HG03097 (cell line): ENCODE results near the gene RAX.

Experiments used
- ATAC-seq: cut with Tn5 transposase; IDR thresholded peaks from one replicate; pipeline ENCODE4 v1.9.1; 2021; ENCODE audit not compliant: unreplicated experiment, low FRiP score

RAX gene

GRCh38 chr18:59249199-59249774 lies 24.0 kb downstream of the RAX start:
- no peak for ATAC-seq

DNA sequence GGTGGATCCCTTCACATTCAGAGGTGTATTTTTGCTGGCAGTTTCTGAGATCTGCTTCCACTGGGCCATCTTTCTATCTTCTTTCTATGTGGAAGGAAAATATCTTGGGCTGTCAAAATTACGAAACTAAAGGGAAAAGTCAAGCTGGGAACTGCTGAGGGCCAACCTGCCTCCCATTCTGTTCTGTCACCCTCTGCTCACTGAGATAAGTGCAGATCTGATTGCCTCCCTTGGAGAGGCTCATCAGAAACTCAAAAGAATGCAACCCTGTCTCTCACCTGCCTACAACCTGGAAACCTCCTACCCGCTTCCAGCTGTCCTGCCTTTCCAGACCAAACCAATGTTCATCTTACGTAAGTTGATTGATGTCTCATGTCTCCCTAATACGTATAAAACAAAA lies 26.5 kb downstream of the RAX start:
- no peak for ATAC-seq

DNA sequence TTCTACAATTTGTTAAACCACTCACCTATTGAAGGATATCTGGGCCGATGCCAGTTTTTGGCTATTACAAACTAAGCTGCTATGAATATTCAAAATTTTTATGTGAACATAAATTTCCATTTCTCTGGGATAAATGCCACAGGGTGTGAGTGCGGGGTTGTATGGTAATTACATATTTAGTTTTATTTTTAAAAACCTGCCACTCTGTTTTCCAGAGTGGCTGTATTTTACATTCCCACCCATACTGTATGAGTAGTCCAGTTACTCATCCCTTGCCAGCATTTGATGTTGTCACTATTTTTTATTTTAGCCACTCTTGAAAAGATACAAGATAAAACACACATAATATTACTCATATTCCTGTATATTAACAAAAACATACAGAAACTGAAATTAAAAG lies 30.3 kb downstream of the RAX start:
- ATAC-seq: no peak

GRCh38 chr18:59239642-59240041 lies 33.6 kb downstream of the RAX start:
- ATAC-seq: no peak

GRCh38 chr18:59238385-59238784 lies 34.9 kb downstream of the RAX start:
- no peak for ATAC-seq

DNA sequence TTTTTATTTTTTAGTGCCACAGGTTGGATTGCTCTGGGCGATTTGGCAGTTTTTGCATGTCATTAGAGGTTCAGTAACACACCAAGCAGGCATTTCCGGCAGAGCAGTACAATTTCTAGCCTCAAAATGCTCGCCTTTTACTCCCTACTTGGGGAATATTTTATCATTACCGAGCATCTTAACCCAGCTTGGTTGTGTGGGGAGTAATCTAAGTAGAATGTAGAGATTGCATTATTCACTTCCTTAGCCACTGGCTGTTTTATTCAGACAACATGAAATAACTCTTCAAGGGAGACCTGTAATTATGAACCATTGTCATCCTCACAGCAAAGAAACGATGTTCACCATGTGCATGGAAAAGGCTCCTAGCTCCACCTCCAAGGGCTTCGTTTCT lies 40.2 kb downstream of the RAX start:
- ATAC-seq: no peak

DNA sequence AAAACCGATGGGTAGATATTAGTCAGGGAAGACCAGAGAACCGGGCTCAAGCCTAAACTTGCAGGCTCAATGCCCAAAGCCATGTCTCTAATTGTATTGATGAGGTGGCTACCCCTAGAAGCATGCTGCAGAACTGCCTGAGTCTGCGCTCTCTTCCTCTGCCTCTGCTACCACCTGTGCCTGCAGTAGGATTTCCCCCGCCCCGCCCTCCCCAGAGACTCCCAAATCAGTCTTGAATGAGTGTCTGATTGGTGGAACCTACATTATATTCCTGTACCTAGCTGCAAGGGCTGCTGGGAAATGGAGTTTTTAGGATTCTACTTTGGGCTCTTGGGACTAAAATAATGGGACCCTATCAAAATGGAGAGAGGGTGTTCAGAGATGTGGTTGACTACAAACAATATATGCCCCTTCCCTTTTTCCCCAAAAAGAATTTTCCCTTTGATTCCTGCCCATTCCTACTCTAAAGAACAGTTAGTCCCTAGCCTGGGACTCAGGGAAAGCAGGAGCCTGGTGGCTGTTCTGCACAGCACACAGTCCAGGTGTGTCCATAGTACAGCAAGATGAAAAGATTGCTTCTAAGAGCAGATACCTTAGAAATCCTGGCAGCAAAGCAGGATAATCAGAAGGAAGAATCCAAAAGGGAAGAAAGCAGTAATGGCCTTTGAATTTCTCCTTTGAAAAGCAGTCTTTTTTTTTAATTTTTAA lies 40.8 kb downstream of the RAX start:
- ATAC-seq: no peak

DNA sequence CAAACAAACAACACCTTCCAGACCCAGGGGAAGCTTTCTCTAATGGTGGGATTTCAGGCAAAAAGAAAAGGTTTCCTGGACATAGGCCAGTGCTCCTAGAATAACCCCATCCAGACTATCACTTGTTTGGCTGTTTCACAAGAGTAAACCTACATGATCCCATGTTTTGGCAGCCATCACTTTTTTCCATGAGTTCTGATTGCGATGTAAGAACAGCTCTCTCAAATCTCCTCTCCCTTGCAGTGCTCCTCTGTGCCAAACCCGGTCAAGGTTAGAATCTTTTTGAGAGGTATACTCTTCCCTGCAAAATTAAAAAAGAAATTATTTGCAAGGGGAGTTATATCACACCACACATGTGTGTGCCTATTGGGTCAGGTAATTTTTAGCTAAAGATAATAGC lies 41.4 kb downstream of the RAX start:
- ATAC-seq: no peak

DNA sequence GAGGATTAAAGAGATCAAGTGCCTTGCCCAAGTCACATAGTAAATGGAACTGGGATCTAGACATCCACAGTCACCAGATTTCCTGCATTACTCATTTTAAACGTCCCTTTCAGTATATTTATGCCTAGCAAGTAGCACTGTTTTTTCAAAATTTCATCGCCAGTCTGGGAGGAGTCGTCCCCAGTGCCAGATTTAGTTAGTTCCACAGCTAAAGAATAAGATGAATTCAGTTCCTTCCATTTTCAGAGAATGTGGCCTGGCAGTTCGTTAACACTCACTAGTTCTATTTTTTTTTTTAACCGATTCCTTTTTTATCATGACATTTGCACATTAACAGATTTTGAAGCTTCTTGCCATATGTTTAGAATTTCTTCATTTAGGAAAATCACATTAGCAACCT lies 42.1 kb downstream of the RAX start:
- ATAC-seq: no peak

- no peak for ATAC-seq
Measured at GRCh38 chr18:59229701-59230443, 43.4 kb downstream of the RAX start.

DNA sequence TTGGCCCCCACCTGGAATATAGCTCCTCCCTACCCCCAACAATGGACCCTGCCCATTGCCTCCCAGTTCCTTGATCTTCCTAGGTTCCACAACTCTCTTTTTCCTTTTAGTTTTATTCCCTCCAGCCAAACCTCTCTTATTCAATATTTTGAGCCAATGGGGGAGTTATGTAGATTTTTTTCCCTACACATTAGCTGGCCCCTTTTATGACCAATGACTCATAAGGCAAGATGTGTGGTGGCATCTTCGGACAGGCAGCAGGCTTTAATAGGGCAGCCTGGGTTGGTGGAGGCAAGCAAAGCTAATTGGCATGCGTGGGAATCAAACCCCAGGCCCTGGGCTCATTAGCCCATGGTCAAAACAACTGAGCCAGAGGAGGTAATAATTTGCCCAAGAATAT lies 44.1 kb downstream of the RAX start:
- ATAC-seq: no peak

- no peak for ATAC-seq
Measured at GRCh38 chr18:59228351-59228750, 44.9 kb downstream of the RAX start.

- no peak for ATAC-seq
Measured at GRCh38 chr18:59222341-59222740, 50.9 kb downstream of the RAX start.

DNA sequence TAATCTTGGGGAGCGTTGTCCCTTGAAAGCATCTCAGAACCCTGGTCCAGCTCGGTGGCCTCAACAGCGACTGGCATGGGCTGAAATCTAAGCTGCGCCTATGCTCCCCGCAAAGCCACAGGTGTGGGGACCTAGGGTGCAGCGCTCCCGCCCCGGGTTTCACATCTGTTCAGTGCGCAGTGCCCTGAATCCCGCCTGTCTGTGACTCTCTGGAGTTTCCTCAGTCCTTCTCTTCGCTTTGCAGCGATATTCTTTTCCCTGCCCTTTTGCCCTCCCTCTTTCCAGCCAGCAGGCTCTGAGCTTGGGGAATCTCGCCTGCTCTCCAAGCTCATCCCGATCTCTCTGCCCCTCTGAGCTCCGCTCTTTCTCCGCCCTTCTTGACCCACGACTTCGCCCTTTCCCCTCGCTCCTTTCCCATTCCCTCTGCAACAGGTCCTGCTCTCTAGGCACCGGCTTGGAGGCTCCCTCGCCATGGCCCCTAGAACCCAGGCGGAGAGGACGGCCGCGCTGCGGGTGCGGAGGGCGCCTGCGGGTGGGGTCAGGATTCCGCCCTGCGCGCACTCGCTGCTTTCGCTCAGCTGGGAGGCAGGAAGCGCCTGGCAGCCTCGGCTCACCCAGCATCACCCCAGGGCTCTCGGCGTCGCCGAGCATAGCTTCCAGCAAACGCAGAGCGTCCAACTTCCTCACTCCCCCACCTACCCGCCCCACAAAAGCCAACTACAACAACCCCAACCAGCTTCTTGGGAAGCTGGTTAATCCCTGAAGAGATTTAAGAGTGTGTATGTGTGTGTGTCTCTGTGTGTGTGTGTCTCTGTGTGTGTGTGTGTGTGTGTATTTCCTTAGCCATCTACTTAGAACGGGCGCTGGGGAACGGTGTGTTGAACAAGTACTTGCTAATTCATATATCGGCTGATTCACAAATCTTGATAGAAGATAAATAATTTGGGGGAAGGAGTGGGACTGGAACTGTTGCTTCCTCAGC lies 52.2 kb downstream of the RAX start:
- no peak for ATAC-seq

- no peak for ATAC-seq
Measured at GRCh38 chr18:59220164-59220783, 53.0 kb downstream of the RAX start.

GRCh38 chr18:59219672-59220163 lies 53.5 kb downstream of the RAX start, which contains the start of gene GRP:
TSS of gene GRP (plus strand) at chr18:59220158. CDS start at chr18:59220266, 108 bp downstream.
- no peak for ATAC-seq

GRCh38 chr18:59218018-59218417 lies 55.2 kb downstream of the RAX start:
- ATAC-seq: no peak
